Measurements from ENCODE around the gene PHF19. TPM values are rescaled to one million over a fixed set of nuclear protein-coding genes. Genes with fewer than 3 reads are reported as not detected.

PHF19 gene
- total RNA-seq, 1 experiment from 2014 or later = 66.8 TPM

GRCh38 chr9:120846906-120847305 is 30.1 kb downstream of the PHF19 start:
- no peak for DNase-seq
- H2BK5ac ChIP-seq (ENCODE audit: insufficient read length, low read length) = no peak overlapping the region
- WGBS (ENCODE audit: extremely low coverage, insufficient read length, low lambda C conversion rate) = no CpG with 5 or more reads among the region's 1 CpG
- peaks cover 0 to 20% (median 3%) of the 10 kb centered on the region in 3 experiments; a peak in 4 of 7 replicates for H3K36me3 Mint-ChIP-seq (ENCODE audit: insufficient read depth in 1 of 3, low read depth in 3 of 3)
- H3K4me3 Mint-ChIP-seq = no peak overlapping the region
- no peak overlapping the region for H2AK5ac ChIP-seq (ENCODE audit: insufficient read length, low read length)
- H2AFZ ChIP-seq (ENCODE audit: low read length) = no peak overlapping the region
- no peak overlapping the region for H2BK12ac ChIP-seq (ENCODE audit: insufficient read length, low read depth, low read length)
- H3K4me1 Mint-ChIP-seq = peaks cover 30 to 31% of the 10 kb centered on the region in 2 experiments
- no peak overlapping the region for H2BK20ac ChIP-seq (ENCODE audit: low read depth, low read length, poor library complexity, severe bottlenecking)
- H4K8ac ChIP-seq (replicated peaks; ENCODE audit: insufficient read length, low read depth, low read length) = no peak overlapping the region
- peaks cover 8% of the 10 kb centered on the region for H3K23me2 ChIP-seq (ENCODE audit: insufficient read length, low read depth, low read length, poor library complexity, severe bottlenecking)
- no peak overlapping the region for H3K4ac ChIP-seq (ENCODE audit: low read depth, low read length)
- peaks cover 2 to 14% of the 10 kb centered on the region in 2 experiments; a peak in 4 of 5 replicates for H3K9me3 Mint-ChIP-seq
- no peak overlapping the region for H4K91ac ChIP-seq (ENCODE audit: insufficient read length, low read depth, low read length)
- no peak overlapping the region for H3K27ac ChIP-seq (ENCODE audit: insufficient read length, low read depth, low read length)
- no peak overlapping the region for H3T11ph ChIP-seq (ENCODE audit: low read length)
- H4K20me1 ChIP-seq (ENCODE audit: control insufficient read depth, insufficient read depth, insufficient read length) = no peaks in the 10 kb centered on the region
- TF ChIP-seq, protein P1, sequence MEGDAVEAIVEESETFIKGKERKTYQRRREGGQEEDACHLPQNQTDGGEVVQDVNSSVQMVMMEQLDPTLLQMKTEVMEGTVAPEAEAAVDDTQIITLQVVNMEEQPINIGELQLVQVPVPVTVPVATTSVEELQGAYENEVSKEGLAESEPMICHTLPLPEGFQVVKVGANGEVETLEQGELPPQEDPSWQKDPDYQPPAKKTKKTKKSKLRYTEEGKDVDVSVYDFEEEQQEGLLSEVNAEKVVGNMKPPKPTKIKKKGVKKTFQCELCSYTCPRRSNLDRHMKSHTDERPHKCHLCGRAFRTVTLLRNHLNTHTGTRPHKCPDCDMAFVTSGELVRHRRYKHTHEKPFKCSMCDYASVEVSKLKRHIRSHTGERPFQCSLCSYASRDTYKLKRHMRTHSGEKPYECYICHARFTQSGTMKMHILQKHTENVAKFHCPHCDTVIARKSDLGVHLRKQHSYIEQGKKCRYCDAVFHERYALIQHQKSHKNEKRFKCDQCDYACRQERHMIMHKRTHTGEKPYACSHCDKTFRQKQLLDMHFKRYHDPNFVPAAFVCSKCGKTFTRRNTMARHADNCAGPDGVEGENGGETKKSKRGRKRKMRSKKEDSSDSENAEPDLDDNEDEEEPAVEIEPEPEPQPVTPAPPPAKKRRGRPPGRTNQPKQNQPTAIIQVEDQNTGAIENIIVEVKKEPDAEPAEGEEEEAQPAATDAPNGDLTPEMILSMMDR (conservative IDR thresholded peaks at IDR 0.05) = no peak
- H4K5ac ChIP-seq (ENCODE audit: insufficient read length, low read depth, low read length) = no peak overlapping the region
- no peak overlapping the region for H3K56ac ChIP-seq (ENCODE audit: insufficient read length, low read depth, low read length)
- H2BK15ac ChIP-seq (ENCODE audit: low read depth, low read length) = no peak overlapping the region
- H3K4me1 ChIP-seq (ENCODE audit: insufficient read depth, low read length) = peaks cover 10% of the 10 kb centered on the region; the same call in 1 of the 2 replicates
- no peak overlapping the region; a peak in 1 of 7 replicates for H3K27ac Mint-ChIP-seq
- H3K79me1 ChIP-seq (ENCODE audit: insufficient read depth, low read depth, low read length, poor library complexity, severe bottlenecking) = no peaks in the 10 kb centered on the region
- no peaks in the 10 kb centered on the region for H3K27me3 Mint-ChIP-seq (ENCODE audit: low read depth)
- H3K18ac ChIP-seq (ENCODE audit: insufficient read length, low read depth, low read length) = no peak overlapping the region
- no peak overlapping the region for H3K14ac ChIP-seq (ENCODE audit: insufficient read depth, low read length)
- no peak overlapping the region for H3K23ac ChIP-seq (ENCODE audit: insufficient read length, low read depth, low read length)
- H3K79me2 ChIP-seq (ENCODE audit: insufficient read depth, low read length) = peaks cover 2% of the 10 kb centered on the region; the same call in 1 of the 2 replicates
- H3K9ac ChIP-seq (ENCODE audit: extremely low read depth, insufficient read length, low read length) = no peak overlapping the region
- H2BK120ac ChIP-seq (ENCODE audit: low read depth, low read length, poor library complexity, severe bottlenecking) = no peak overlapping the region
- H3K4me2 ChIP-seq (ENCODE audit: insufficient read depth, insufficient read length, low read length) = no peak overlapping the region
- no peaks in the 10 kb centered on the region for H3K27me3 ChIP-seq (ENCODE audit: insufficient read depth, low read length)
- H3K9me3 ChIP-seq (ENCODE audit: control insufficient read depth, low read depth, low read length) = no peaks in the 10 kb centered on the region

All from H9 (cell line).